ENCODE measurements around the gene AQP7.

Gene AQP7

DNA sequence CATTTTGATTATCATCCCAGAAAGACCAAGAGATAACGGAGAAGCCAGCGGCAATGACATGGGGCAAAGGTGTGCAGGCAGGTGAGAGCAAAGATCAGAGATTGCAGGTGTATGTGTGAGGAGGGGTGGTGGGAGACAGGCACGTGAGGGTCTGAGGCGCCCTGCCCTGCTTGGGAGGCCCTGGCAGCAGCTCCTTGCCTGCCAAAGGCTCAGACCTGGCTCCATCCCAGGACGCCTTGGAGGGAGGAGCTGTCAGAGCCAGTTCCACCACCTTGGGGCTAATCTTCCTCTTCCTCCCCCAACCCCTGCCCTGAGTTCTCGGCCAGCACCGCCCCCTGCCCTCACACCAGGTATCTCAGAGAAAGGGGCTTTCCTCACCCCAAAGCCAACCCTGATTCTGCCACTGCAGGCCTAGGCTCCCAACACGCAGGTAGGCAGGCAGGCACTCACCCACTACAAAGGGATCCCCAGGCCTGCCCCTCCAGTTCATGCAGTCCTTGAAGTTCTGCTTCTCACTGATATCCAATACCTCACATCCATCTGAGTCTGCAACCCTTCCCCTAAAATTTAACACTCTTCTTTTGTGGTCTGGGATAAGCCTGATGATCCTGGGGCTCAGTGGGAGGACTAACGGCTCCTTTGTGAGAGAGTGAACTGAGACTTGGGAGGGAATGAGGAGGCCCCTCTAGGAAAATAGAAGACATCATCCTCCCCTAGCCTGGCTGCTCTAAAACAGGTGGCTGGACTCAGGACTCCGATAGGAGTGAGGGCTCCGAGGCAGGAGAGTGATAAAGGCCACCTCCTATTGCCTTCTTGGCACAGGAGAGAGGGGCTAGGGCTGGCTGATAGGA is 43.2 kb upstream of the AQP7 start:
- no peak for DNase-seq (ENCODE audit: extremely low read depth, low read depth)
- TF ChIP-seq, protein P1, sequence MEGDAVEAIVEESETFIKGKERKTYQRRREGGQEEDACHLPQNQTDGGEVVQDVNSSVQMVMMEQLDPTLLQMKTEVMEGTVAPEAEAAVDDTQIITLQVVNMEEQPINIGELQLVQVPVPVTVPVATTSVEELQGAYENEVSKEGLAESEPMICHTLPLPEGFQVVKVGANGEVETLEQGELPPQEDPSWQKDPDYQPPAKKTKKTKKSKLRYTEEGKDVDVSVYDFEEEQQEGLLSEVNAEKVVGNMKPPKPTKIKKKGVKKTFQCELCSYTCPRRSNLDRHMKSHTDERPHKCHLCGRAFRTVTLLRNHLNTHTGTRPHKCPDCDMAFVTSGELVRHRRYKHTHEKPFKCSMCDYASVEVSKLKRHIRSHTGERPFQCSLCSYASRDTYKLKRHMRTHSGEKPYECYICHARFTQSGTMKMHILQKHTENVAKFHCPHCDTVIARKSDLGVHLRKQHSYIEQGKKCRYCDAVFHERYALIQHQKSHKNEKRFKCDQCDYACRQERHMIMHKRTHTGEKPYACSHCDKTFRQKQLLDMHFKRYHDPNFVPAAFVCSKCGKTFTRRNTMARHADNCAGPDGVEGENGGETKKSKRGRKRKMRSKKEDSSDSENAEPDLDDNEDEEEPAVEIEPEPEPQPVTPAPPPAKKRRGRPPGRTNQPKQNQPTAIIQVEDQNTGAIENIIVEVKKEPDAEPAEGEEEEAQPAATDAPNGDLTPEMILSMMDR (IDR thresholded peaks at IDR 0.05; ENCODE audit: low read depth, low read length) = no peak

DNA sequence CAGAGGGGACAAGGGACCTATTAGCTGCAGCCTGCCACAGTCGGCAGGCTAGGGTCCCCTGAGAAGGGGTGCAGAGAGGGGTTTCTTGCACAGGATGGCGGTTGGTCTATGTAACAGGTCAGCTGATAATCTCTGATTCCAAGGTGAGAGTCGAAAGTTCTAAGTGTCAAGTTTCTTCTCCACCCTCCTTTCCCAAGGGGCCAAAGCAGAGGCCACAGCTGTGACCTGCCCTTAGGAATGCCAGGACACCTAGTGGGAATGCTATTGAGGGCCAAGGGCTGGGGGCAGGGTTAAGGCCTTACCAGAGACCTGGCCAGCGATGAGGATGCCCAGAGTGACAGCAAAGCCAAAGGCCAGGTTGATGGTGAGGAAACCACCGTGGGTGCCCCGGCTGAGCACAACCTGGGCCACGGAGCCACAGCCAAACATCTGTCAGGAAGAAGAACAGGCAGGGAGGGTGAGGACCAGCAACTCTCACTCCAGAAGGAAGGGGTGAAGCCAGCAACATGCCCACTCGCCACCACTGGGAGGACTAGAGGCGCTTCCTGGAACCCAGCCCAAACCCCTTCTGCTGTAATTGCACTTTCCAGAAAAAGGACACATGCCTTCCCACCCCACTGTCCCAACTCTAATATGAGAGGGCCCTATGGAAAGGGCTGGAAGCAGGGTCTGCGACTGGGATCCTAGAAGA is 41.2 kb upstream of the AQP7 start:
- no peak for DNase-seq (ENCODE audit: extremely low read depth, low read depth)
- TF ChIP-seq, protein P1 (IDR thresholded peaks at IDR 0.05; ENCODE audit: low read depth, low read length) = no peak

- TF ChIP-seq, protein P1 (IDR thresholded peaks at IDR 0.05; ENCODE audit: low read depth, low read length) = no peak
- DNase-seq (ENCODE audit: extremely low read depth, low read depth) = no peak
Measured at GRCh38 chr9:33443047-33443446, 40.7 kb upstream of the AQP7 start.

DNA sequence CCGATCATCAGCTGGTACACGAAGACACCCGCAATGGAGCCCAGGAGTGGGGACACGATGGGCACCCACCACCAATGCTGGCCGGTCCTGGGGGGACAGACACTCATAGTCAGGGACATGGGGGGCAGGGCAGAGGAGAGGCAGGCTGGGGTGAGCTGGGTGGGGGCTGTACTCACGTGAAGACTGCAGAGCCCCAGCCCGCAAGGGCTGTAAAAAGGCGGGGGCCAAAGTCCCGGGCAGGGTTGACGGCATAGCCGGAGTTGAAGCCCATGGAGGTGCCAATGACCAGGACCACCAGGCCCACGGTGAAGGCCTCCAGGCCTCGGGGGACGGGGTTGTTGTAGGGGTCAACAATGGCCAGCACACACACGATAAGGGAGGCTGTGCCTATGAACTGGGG is 39.8 kb upstream of the AQP7 start:
- TF ChIP-seq, protein P1 (IDR thresholded peaks at IDR 0.05; ENCODE audit: low read depth, low read length) = no peak
- no peak for DNase-seq (ENCODE audit: extremely low read depth, low read depth)

- no peak for DNase-seq (ENCODE audit: extremely low read depth, low read depth)
- TF ChIP-seq, protein P1 (IDR thresholded peaks at IDR 0.05; ENCODE audit: low read depth, low read length) = no peak
Measured at GRCh38 chr9:33440609-33441008, 38.2 kb upstream of the AQP7 start.

- DNase-seq (ENCODE audit: extremely low read depth, low read depth) = no peak
- TF ChIP-seq, protein P1 (IDR thresholded peaks at IDR 0.05; ENCODE audit: low read depth, low read length) = no peak
Measured at GRCh38 chr9:33440204-33440603, 37.8 kb upstream of the AQP7 start.

DNA sequence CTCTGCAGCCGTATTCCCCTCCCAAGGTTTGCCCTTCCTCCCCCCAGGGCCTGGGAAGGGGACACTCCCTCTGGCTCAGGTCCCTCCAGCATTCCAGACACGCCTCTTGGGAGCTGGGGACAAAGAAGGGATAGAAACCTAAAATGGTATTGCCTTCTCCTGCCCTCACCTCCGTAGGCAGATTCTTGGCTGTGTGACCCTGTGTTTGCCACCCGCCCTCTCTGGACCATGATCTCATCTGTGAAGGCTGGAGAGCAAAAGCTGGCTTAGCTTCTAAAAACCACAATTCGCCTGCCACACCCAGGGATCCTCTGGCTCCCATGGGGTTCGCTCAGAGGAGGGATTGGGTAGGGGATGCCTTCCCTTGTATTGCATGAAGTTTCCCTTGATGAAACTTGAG is 37.4 kb upstream of the AQP7 start:
- TF ChIP-seq, protein P1 (IDR thresholded peaks at IDR 0.05; ENCODE audit: low read depth, low read length) = no peak
- no peak for DNase-seq (ENCODE audit: extremely low read depth, low read depth)

Measured in AG09319 (cell line).